Peyer's patch (tissue), 4 donors: ENCODE results near the gene MILR1. TPM values are rescaled to one million over a fixed set of nuclear protein-coding genes. Genes with fewer than 3 reads are reported as not detected.

Experiments used
- DNase-seq, 3 donors: peaks; one replicate each; pipeline ENCODE4 v3.0.0-alpha.2; 2017 to 2019
- H3K27ac ChIP-seq, 4 donors: fragments of 200-600 bp; sonication (generic); one replicate each; pipeline ENCODE4 v1.5.1; 2016 to 2019
- H3K27me3 ChIP-seq, 2 donors: fragments of 200-600 bp; sonication (generic); one replicate each; pipeline ENCODE4 v1.5.1; 2019
- H3K36me3 ChIP-seq, 3 donors: fragments of 200-600 bp; sonication (generic); one replicate each; pipeline ENCODE4 v1.5.1; 2016 to 2019
- H3K4me1 ChIP-seq, 4 donors: fragments of 200-600 bp; sonication (generic); one replicate each; pipeline ENCODE4 v1.5.1; 2016 to 2019
- H3K4me3 ChIP-seq, 4 donors: fragments of 200-600 bp; sonication (generic); 1 replicate in 3 of 4; 2 replicates in 1 of 4; pipeline ENCODE4 v1.5.1; 2016 to 2019; ENCODE audit warnings: mild to moderate bottlenecking in 1 of 4
- H3K9me3 ChIP-seq, 4 donors: fragments of 200-600 bp; sonication (generic); one replicate each; pipeline ENCODE4 v1.5.1; 2016 to 2019; ENCODE audit warnings: mild to moderate bottlenecking in 1 of 4
- POLR2A ChIP-seq, 2 donors: fragments of 450-650 bp; IDR thresholded peaks; one replicate each; pipeline ENCODE4 v1.5.1; 2017; ENCODE audit warnings: antibody characterized with exemption in 2 of 2, mild to moderate bottlenecking in 2 of 2, moderate library complexity in 2 of 2
- small RNA-seq, 2 donors: library from RNA; depleted of rRNA; stranded (forward); fragments of <200 nt; gene quantifications; one replicate each; pipeline ENCODE3, GENCODE V24; 2016
- total RNA-seq, 4 donors: library from RNA; depleted of rRNA; stranded (reverse); fragments of >200 nt; gene quantifications; one replicate each; pipeline ENCODE4 v1.1.0, GENCODE V29; 2016
- TF ChIP-seq, protein P1 (sequence below), 6 experiments: fragments of 450-650 bp in 4 of 6; fragments of 200-600 bp in 2 of 6; sonication (generic) in 1 of 6; IDR thresholded peaks; one replicate each; pipeline ENCODE4 v1.5.1; 2017 to 2019; ENCODE audit warnings: antibody characterized with exemption in 6 of 6, mild to moderate bottlenecking in 3 of 6, moderate library complexity in 1 of 6

The MILR1 gene
- total RNA-seq, 4 donors from 2014 or later: 3.3 to 10.7 (median 5.6) TPM; not detected in 1

DNA sequence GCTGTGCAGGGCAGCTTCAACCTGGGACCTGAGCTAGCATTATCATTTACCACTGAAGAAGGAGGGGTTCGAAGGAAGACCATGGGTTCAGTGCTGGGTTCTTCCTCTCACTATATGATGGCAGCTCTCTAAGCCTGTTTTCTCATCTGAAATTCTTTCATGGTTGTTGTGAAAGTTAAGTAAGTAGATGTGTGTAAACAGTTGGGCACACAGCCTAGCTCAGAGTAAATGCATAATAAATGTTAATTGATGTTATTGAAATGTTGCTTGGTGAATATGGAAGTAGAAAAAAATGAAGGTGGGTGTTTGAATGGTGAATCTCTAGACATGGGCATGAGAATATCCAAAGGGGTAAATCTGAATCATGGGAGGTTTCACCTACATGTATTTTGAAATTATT, 66.9 kb downstream of the MILR1 start:
- no peak for DNase-seq
- H3K4me3 ChIP-seq: no peak overlapping the region
- H3K36me3 ChIP-seq: peaks cover 0 to 95% (median 4%) of the 10 kb centered on the region in 3 donors
- H3K9me3 ChIP-seq: no peaks in the 10 kb centered on the region
- TF ChIP-seq POLR2A (IDR thresholded peaks at IDR 0.05): no peak
- TF ChIP-seq, protein P1, sequence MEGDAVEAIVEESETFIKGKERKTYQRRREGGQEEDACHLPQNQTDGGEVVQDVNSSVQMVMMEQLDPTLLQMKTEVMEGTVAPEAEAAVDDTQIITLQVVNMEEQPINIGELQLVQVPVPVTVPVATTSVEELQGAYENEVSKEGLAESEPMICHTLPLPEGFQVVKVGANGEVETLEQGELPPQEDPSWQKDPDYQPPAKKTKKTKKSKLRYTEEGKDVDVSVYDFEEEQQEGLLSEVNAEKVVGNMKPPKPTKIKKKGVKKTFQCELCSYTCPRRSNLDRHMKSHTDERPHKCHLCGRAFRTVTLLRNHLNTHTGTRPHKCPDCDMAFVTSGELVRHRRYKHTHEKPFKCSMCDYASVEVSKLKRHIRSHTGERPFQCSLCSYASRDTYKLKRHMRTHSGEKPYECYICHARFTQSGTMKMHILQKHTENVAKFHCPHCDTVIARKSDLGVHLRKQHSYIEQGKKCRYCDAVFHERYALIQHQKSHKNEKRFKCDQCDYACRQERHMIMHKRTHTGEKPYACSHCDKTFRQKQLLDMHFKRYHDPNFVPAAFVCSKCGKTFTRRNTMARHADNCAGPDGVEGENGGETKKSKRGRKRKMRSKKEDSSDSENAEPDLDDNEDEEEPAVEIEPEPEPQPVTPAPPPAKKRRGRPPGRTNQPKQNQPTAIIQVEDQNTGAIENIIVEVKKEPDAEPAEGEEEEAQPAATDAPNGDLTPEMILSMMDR (IDR thresholded peaks at IDR 0.05): no peak
- no peak overlapping the region for H3K27ac ChIP-seq
- no peaks in the 10 kb centered on the region for H3K27me3 ChIP-seq
- no peaks in the 10 kb centered on the region for H3K4me1 ChIP-seq

Small RNA genes within 50 kb of the gene (small RNA-seq; reads per million reads assigned to genes)
- gene ATP5MFP4 (0 reads per million in 2 donors), gene MIR1273E (0 reads per million in 2 donors)

Other genes with a start within 250 kb of the MILR1 start
- gene TEX2, start 185.9 kb upstream of the MILR1 start, total RNA-seq: 10 to 100 TPM; 26.8 to 51.7 (median 44.9) TPM
- gene PECAM1, start 58.3 kb upstream of the MILR1 start, total RNA-seq: 100 to 1,000 TPM in 1 of 4 donors, 10 to 100 TPM in 2, 1 to 10 TPM in 1; 8.1 to 140 (median 33.9) TPM
- gene POLG2, start 47.9 kb downstream of the MILR1 start, total RNA-seq: 10 to 100 TPM in 2 of 4 donors, 1 to 10 TPM in 2; 3.5 to 33.0 (median 11.0) TPM
- gene DDX5, start 57.2 kb downstream of the MILR1 start, total RNA-seq: 1,000 to 10,000 TPM in 1 of 4 donors, 100 to 1,000 TPM in 3; 381 to 1,017 (median 503) TPM
- gene CEP95, start 57.9 kb downstream of the MILR1 start, total RNA-seq: 100 to 1,000 TPM in 1 of 4 donors, 10 to 100 TPM in 3; 51.1 to 187 (median 79.4) TPM
- gene SMURF2, start 213.2 kb downstream of the MILR1 start, total RNA-seq: 10 to 100 TPM; 34.3 to 41.6 (median 37.5) TPM